Inflammatory macrophage (primary cell): ENCODE data around the gene CNTLN.
"Not testable (repeated sequence)": the region's sequence is repeated elsewhere in the genome, so short reads cannot be mapped to it uniquely, and the experiment has no call there.

Experiments
- DNase-seq, 2 donors: peaks; one replicate each; pipeline ENCODE4 v3.0.0-alpha.2; 2020 to 2022

Gene CNTLN

DNA sequence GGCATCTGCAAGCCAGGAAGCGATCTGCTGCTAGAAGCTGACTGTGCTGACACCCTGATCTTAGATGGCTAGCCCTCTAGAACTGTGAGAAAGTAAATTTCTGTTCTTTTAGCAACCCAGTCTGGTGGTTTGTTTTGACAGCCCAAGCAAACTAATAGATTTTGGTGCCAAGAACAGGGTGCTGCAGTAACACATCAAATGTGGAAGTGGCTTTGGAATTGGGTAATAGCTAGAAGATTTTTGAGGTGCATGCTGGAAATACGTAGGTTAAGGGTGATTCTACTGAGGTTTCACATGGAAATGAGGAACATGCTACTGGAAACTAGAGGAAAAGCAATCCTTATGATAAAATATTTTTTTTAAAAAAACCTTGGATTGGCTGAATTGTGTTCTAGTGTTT, 290.5 kb downstream of the CNTLN start:
- peak; percentile 40 to 59 for DNase-seq

DNA sequence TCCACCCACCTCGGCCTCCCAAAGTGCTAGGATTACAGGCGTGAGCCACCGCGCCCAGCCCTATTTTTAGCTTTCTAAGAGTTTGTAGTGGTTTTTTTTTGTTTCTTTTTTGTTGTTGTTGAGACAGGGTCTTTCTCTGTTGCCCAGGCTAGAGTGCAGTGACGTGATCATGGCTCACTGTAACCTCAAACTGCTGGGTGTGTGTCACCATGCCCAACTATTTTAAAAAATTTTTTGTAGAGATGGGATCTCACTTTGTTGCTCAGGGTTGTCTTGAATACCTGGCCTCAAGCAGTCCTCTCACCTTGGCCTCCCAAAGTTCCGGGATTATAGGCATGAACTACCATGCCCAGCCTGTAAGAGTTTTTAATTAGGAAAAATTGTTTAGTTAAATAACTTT, 298.7 kb downstream of the CNTLN start:
- DNase-seq: no peak

DNA sequence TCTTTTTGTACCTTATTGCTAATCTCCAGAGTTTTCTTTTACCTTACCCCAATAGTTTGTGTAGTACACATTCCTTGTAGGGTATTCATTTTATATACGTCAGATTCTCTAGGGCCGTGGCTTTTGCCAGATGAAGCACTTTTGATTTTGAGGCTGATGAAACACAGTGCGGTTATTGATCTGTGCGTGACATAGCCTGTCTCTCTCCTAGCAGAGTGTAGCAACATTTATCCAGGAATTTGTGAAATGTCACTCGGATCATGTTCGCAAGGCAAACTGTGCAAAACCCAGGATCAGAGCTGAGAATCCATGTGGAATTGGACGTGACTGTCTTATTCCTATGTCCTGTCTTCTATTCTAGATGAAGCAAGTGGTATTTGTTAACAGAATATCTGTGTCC, 302.0 kb downstream of the CNTLN start:
- no peak for DNase-seq

DNA sequence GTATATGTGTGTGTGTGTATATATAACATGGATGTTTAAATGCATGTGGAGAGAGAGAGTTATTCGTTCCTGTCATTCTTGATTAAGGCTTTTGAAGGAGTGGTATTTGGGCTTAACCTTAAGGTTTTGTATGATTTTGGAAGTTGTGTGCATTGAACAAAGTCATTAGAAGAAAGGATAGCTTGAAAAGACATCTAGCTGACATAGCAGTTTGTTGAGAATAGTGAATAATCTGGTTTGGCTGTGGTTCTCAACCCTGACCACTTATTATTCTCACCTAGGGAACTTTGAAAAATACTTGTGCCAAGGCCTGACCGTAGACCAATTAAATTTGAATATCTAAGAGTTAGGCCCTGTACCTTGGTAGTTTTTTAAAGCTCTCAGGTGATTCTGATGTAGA, 303.0 kb downstream of the CNTLN start:
- no peak for DNase-seq

DNA sequence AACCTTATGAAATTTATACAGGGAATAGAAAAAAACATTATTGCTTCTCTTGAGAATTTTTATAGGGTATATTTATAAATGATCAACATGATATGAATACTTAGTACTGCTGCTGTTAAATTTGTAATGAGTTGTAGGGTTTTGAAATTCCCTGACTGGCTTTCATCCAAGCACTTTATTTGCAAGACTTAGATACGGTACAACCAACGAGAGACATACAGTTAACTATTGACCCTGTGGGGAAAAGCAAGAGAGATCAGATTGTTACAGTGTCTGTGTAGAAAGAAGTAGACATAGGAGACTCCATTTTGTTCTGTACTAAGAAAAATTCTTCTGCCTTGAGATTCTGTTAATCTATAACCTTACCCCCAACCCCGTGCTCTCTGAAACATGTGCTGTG, 310.3 kb downstream of the CNTLN start:
- DNase-seq: not testable (repeated sequence)

DNA sequence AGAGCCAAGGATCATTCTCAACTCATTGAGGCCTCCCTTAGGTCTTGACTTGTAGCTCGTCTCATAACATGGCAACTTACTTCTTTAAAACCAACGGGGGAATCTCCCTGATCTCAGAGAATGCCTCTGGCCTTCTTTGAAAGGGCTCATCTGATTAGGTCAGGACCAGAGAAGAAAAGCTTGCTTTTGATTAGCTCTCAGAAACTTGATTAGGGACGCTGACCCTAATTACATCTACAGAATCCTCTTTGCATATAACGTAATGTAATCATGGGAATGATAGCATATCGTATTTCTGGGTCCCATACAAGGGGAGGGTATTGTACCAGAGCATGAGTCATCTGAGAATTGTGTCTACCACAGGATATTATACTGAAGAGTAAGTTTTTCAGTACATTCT, 318.9 kb downstream of the CNTLN start:
- DNase-seq: no peak

GRCh38 chr9:17462869-17463464, 328.1 kb downstream of the CNTLN start:
- DNase-seq: peak; percentile 48 to 66

- DNase-seq: no peak
Observed at GRCh38 chr9:17470036-17470813, 335.4 kb downstream of the CNTLN start.

DNA sequence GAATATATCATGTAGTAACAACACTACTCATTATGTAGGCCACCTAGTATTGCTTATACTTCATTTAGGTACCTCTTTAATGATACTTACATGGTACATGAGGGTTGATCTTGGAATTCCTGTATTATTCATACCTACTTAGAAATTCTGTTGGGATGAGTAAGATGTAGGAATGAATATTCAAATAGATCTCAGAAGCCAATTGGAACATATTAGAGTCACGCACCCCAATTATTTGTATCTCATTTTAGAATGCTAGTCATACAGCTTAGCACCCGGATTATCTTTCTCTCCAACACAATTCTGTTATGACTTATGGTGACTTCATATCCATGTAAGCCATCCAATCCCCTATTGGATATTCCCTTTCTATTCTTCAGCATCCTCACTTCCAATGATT, 337.3 kb downstream of the CNTLN start:
- DNase-seq: no peak

GRCh38 chr9:17476401-17476800, 341.6 kb downstream of the CNTLN start:
- DNase-seq: no peak

GRCh38 chr9:17477816-17478215, 343.0 kb downstream of the CNTLN start:
- no peak for DNase-seq

DNA sequence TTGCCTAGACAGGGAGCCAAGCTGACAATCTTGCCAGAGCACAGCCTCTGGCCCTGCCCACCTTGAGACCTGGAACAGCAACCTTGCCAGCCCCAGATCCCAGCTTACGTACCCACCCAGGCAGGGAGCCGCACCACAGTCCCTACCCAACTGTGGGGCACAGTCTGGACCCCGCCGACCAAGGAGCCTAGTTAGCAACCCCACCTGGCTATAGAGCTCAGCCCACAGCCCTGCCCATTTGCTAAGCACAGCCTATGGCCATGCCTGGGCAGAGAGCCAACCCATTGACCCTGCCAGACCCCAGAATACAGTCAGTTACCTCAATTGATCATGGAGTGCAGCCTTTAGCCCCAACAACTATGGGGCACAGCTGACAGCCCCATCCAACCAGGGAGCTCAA, 346.1 kb downstream of the CNTLN start:
- DNase-seq: no peak

DNA sequence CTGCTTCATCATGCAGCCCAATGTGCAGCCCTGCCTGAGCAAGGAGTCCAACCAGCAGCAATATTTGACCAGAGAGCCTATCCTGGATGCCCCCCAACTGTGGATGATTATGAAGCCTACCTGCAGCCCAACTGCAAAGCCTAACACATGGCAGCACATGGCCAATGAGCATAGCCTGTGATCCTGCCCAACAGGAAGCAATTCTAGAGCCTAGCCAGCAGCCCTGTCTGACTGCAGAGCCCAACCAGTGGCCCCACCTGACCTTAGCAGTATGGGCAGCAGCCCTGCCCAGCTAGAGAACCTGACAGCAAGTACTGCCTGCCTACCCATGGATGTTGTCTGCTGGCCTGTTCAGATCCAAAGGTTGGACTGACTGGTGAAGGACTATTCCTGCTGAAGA, 346.7 kb downstream of the CNTLN start:
- DNase-seq: no peak

DNA sequence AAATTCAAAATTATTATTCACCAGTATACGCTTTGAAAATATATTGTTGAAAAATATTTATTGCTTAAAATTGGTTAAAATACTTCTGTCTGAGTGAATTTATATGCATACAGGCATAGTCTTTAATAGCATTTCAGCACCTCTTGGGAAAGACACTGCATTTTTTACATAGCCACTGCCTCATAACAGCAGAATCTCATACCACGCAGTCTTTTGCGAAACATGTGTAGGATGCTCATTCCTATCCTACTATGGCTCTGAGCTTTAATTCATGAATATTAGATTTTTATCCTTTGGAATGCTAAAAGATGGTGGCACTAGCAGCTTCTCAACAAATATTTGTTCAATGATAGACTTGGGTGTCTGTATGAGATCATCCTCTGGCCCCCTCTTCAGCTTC, 350.1 kb downstream of the CNTLN start:
- DNase-seq: no peak

- DNase-seq: no peak
Observed at GRCh38 chr9:17486396-17486795, 351.6 kb downstream of the CNTLN start.

DNA sequence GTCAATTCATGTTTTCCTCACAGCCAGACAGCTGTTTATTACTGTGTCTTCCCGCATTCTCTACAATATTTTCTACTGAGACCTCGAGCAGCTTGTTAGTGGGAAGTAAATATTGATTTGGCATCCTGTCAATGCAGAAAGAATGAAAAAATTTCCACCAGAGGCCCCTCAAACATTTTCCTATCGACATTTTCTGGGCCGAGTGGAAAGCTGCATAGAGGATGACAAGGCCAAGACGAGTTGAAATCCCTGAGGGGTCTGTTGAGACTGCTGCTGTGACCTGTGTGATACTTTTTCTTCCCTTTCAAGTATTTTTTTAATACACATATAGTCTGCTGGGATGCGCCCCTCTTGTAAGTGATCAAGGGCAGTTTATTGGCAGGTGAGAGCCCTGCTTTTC, 352.6 kb downstream of the CNTLN start:
- no peak for DNase-seq

GRCh38 chr9:17488662-17489061, 353.8 kb downstream of the CNTLN start:
- no peak for DNase-seq

GRCh38 chr9:17490110-17490509, 355.3 kb downstream of the CNTLN start:
- no peak for DNase-seq

GRCh38 chr9:17491780-17492179, 356.9 kb downstream of the CNTLN start:
- DNase-seq: no peak

GRCh38 chr9:17503196-17503595, 368.4 kb downstream of the CNTLN start:
- DNase-seq: no peak

GRCh38 chr9:17509151-17509550, 374.3 kb downstream of the CNTLN start:
- DNase-seq: no peak

DNA sequence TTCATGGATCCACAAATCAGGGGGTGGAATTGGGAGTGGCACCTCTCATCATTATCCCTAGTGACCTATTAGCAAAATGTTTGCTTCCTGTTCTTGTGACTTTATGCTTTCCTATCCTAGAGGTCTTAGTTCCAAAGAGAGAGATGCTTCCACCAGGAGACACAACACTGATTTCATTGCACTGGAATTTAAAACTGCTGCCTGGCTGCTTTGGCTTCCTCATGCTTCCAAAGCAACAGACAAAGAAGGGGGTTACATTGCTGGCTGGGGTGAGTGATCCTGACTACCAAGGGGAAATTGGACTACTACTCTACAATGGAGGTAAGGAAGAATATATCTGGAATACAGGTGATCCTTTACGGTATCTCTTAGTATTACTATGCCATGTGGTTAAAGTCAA, 374.9 kb downstream of the CNTLN start:
- DNase-seq: no peak

DNA sequence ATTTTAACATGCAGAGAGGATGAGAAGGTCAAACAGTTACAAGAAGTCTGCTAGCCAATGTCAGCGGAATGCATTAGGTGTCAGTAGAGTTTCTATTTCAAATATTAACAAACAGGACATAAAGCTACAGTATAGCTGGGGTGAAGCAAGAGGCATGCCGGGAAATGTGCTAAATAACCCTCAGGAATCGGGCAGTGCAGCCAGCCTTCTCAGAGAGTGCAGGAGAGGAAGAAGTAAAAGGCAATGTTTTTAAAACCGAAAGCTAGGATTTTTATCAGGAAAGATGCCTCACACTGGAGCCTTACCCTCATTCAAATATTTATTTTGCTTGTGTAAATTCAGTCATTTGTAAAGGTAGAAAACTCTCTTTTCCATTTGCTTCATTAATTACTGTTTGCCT, 384.9 kb downstream of the CNTLN start:
- no peak for DNase-seq

GRCh38 chr9:17520268-17521064, 385.6 kb downstream of the CNTLN start:
- DNase-seq: no peak
